Pulmonary artery endothelial cell (primary cell): ENCODE data around the gene CD74. TPM values are rescaled to one million over a fixed set of nuclear protein-coding genes. Genes with fewer than 3 reads are reported as not detected.

Experiments
- DNase-seq: peaks from one replicate; pipeline ENCODE4 v3.0.0-alpha.2; 2011; ENCODE audit warnings: low read depth, low spot score
- total RNA-seq: library from RNA; depleted of rRNA; stranded (reverse); fragments of >200 nt; gene quantifications from 2 replicates; pipeline ENCODE4 v1.2.3, GENCODE V29; 2014

CD74 gene
- total RNA-seq, 1 donor from 2014 or later: 0.07 TPM

DNA sequence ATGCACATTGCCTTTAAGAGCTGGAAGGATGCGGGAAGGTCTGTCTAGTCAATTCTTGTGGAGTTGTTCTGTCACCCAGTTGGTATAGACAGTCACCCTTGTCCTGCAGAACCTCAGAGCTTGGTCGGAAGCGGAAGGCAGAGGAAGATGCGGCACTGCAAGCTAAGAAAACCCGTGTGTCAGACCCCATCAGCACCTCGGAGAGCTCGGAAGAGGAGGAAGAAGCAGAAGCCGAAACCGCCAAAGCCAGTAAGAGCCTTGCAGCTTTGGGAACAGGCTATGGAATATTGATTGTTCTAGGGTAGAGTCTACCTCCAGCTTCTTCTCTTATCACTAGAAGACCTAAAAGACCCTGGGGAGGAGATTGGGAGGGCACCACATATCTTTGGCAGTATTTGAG, 48.7 kb downstream of the CD74 start:
- no peak for DNase-seq

DNA sequence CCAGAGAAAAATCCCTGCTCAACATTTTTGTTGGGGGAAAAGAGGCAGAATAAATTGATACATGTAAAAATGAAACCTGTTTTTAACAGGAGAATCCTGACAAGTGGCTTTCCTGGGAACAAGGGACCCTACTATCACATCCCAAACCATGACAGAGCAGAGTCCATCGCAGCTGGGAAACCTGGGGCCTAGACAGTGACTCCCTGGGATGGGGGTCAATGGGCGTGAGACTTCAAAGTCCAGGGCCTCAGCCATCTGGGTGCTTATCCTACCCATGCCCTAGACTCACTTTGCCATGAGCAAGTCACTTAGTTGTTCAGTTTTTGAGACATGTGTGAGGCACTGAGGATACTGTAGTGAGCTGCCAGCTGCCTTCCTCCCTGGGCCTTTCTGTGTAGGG, 49.5 kb downstream of the CD74 start:
- DNase-seq: no peak

DNA sequence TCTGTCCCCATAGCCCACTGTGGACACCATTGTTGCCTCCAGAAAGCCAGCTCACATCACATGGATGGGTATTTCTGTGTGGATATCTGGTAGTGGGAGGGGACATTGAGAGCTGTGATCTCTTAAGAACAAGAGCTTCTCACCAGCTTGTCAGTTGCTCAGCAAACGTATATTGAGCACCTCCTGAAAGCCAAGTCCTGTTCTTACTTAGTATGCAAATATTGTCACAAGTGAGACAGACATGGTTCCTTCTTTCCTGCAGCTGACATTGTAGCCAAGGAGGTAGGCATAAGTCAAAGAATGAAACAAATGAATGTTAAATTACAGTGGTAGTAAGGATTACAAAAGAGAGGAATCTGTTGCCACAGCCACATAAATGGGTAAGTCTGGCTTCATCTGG, 51.4 kb downstream of the CD74 start:
- no peak for DNase-seq

GRCh38 chr5:150358261-150359095, 54.2 kb downstream of the CD74 start:
- no peak for DNase-seq

- DNase-seq: peak; percentile 66
Measured at GRCh38 chr5:150357326-150358260, 55.1 kb downstream of the CD74 start, which contains the start of gene TCOF1. TCOF1 (plus strand) TSS chr5:150357697; CDS start chr5:150357747, 50 bp downstream.

GRCh38 chr5:150356575-150357294, 56.0 kb downstream of the CD74 start:
- no peak for DNase-seq

DNA sequence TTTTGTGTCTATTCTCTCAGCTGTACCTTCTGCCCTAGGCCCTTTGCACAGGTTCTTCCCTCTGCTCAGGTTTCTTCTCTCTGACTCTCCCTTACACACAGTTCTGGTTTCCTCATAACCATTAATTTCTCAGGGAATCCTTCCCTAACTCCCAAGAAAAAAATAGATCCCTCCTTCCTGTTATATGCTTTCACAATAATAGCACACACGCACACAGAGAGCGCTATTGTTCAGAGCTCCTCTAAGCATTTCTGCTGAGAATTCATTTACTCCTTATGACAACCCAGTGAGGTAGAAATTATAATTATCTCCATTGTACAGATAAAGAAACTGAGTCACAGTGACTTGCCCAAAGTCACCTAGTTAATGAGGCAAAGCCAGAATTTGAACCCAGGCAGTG, 56.9 kb downstream of the CD74 start:
- no peak for DNase-seq

GRCh38 chr5:150353032-150353675, 59.6 kb downstream of the CD74 start:
- no peak for DNase-seq

DNA sequence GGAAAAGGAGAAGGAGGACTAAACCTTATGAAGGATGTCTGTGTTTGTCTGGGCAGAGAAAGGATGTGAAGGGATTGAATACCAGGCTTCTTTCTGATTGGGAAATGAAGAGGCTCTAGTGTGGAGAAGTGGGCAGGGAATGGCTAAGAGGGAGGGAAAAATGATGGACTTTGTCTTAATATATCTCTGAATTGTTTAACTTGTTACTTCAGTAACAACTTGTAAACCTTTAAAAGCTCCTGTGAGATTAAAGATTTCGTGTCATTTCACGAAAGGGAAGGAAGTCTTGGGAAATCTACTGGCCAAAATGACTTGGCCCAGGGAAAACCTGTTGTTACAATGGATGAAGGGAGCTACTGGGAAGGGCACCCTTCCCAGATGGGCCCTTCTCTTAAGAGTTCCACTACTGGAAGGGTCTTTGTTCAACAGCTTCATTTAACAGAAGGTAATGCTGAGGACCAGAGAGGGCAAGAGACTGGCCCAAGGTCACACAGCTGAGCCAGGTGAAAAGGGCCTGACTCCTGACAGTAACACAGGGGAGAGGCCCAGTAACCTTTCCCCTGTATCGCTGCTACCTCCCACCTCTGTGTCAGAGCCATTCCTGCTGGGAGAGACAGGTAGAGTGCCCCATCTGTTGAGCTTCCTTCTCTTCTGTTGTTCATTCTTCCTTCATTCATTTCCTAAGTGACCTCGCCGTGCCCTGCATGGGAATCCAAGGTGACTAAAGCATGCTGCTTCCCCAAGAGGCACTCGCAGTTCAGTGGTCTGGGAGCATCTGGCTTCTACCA, 60.3 kb downstream of the CD74 start:
- DNase-seq: no peak

Other genes with a start within 250 kb of the CD74 start
- not detected in 2 replicates for gene CDX1, start 246.1 kb downstream of the CD74 start, total RNA-seq
- not detected in 2 replicates for gene SLC6A7, start 222.8 kb downstream of the CD74 start, total RNA-seq
- not detected in 2 replicates for gene CAMK2A, start 123.1 kb downstream of the CD74 start, total RNA-seq
- 0.04 TPM in 1 of 2 replicates, not detected in the other for gene ARSI, start 110.0 kb downstream of the CD74 start, total RNA-seq
- gene TCOF1, start 55.2 kb downstream of the CD74 start, total RNA-seq: 20.0 and 41.1 TPM in 2 replicates
- 2,175 and 2,829 TPM in 2 replicates for gene RPS14, start 36.8 kb upstream of the CD74 start, total RNA-seq
- 29.9 and 51.9 TPM in 2 replicates for gene NDST1, start 95.2 kb upstream of the CD74 start, total RNA-seq
- 11.7 and 18.5 TPM in 2 replicates for gene SYNPO, start 227.8 kb upstream of the CD74 start, total RNA-seq
- 0.25 and 0.59 TPM in 2 replicates for gene MYOZ3, start 248.3 kb upstream of the CD74 start, total RNA-seq